Measurements from ENCODE around the gene CFAP251. TPM values are rescaled to one million over a fixed set of nuclear protein-coding genes. Genes with fewer than 3 reads are reported as not detected.

The CFAP251 gene
- total RNA-seq, 4 donors from 2014 or later: 0.34 to 2.9 (median 2.2) TPM

DNA sequence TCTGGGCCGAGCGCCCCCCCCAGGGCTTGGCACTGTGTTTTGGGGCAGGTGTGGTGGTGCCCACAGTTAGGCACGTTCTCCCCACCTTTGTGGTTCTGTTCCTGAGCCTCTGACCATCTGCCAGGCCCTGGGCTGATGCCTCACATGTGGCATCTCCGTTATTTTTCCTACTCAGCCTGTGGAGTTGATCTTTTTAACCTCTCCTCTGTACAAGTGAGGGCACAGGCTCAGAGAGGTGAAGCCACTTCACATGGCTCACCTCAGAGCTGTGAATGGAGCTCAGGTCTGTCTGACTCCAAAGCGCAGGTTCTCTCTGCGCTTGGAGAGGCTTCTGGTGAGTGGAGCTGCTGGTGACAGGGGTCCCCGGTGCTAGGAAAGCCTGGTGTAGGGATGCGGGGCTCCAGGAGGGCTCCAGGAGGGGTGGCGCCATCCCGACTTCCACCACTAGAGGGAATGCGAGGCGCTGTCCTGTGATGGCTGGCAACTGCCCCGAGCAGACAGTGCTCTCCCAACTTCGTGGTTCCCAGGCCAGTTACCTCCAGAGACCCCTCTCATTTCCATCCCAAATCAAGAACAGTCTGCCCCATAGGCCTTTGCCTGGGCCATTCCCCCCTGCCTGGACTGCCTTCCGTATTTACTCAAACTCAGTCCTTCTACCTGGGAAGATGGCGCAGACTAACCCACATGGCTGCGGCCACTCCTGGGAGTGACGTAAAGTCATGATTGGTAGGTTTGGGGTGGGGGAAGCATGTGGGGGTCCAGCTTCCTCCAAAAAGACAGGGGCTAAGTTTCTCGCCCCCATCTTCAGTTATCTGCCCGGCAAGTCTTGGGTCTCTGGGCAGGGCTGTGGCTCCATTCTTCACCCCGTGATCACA lies 113.2 kb downstream of the CFAP251 start:
- no peak overlapping the region for H3K27ac ChIP-seq
- intact Hi-C loops (cut with DNase I): no loop called here
- peaks cover 0 to 18% (median 0%) of the 10 kb centered on the region in 3 donors for H3K36me3 ChIP-seq
- WGBS, 2 donors: 54 to 91% methylated on average over 8 to 11 of the region's 21 CpGs
- H3K4me1 ChIP-seq: peaks cover 19 to 58% (median 19%) of the 10 kb centered on the region in 3 donors
- H3K9me3 ChIP-seq: no peaks in the 10 kb centered on the region
- no peak overlapping the region for H3K4me3 ChIP-seq
- TF ChIP-seq, protein P1, sequence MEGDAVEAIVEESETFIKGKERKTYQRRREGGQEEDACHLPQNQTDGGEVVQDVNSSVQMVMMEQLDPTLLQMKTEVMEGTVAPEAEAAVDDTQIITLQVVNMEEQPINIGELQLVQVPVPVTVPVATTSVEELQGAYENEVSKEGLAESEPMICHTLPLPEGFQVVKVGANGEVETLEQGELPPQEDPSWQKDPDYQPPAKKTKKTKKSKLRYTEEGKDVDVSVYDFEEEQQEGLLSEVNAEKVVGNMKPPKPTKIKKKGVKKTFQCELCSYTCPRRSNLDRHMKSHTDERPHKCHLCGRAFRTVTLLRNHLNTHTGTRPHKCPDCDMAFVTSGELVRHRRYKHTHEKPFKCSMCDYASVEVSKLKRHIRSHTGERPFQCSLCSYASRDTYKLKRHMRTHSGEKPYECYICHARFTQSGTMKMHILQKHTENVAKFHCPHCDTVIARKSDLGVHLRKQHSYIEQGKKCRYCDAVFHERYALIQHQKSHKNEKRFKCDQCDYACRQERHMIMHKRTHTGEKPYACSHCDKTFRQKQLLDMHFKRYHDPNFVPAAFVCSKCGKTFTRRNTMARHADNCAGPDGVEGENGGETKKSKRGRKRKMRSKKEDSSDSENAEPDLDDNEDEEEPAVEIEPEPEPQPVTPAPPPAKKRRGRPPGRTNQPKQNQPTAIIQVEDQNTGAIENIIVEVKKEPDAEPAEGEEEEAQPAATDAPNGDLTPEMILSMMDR (IDR thresholded peaks at IDR 0.05): peak; percentile 44 to 76 (median 62)
- TF ChIP-seq POLR2A (IDR thresholded peaks at IDR 0.05): no peak
- peaks cover 0 to 3% (median 0%) of the 10 kb centered on the region in 4 donors for H3K27me3 ChIP-seq
- DNase-seq: no peak

DNA sequence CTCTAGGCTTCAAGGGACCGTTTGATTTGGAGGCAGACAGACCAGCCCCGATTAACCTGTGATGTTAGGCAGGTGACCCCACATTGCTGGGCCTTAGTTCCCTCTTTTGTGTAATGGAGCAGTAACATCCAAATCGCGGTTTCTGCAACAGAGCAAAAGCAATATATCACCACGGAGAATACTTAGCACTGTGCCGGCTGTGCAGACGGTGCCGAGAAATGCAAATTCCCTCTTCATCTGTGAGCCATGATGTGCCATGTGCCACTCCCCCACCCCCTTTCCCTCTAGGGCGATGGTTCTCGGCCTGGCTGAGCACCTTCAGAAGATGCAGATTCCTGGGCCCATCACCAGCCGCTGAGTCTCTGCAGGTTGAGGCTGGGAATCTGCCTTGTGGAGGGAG lies 114.2 kb downstream of the CFAP251 start:
- H3K4me1 ChIP-seq: peaks cover 19 to 58% (median 19%) of the 10 kb centered on the region in 3 donors
- no peaks in the 10 kb centered on the region for H3K9me3 ChIP-seq
- no peak overlapping the region for H3K4me3 ChIP-seq
- peaks cover 0 to 28% (median 0%) of the 10 kb centered on the region in 3 donors for H3K36me3 ChIP-seq
- intact Hi-C loops (cut with DNase I): no loop called here
- WGBS, 2 donors: 84 to 88% methylated on average over 11 of the region's 11 CpGs
- no peak for DNase-seq
- H3K27ac ChIP-seq: no peak overlapping the region
- H3K27me3 ChIP-seq: peaks cover 0 to 3% (median 0%) of the 10 kb centered on the region in 4 donors
- TF ChIP-seq, protein P1 (IDR thresholded peaks at IDR 0.05): no peak
- no peak for TF ChIP-seq POLR2A (IDR thresholded peaks at IDR 0.05)

DNA sequence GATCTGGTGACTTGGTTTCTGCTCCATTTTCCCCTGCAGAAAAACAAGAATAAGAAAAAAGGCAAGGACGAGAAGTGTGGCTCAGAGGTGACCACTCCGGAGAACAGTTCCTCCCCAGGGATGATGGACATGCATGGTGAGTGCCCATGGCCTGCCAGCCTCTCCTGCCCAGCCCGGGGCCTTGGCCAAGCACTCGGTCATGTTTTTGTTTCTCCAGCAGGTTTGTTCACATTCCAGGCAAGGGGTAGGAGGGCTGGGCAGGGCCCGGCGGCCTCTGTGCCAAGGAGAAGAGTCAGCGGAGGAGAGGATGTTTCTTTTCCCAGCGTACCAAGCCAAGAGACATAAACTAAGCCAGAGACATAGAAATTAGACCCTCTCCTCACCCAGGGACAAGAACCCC lies 116.9 kb downstream of the CFAP251 start:
- H3K36me3 ChIP-seq: peaks cover 0 to 31% (median 0%) of the 10 kb centered on the region in 3 donors
- no peak overlapping the region for H3K4me3 ChIP-seq
- TF ChIP-seq, protein P1 (IDR thresholded peaks at IDR 0.05): no peak
- no peak for TF ChIP-seq POLR2A (IDR thresholded peaks at IDR 0.05)
- DNase-seq: no peak
- no peaks in the 10 kb centered on the region for H3K27me3 ChIP-seq
- intact Hi-C loops (cut with DNase I): no loop called here
- 50 to 69% methylated on average over 2 of the region's 8 CpGs for WGBS, 2 donors
- peaks cover 1 to 31% (median 16%) of the 10 kb centered on the region in 3 donors for H3K4me1 ChIP-seq
- no peaks in the 10 kb centered on the region for H3K9me3 ChIP-seq
- H3K27ac ChIP-seq: peak overlapping the region in 3 of 4 donors; percentile 48 to 53 (median 50)

DNA sequence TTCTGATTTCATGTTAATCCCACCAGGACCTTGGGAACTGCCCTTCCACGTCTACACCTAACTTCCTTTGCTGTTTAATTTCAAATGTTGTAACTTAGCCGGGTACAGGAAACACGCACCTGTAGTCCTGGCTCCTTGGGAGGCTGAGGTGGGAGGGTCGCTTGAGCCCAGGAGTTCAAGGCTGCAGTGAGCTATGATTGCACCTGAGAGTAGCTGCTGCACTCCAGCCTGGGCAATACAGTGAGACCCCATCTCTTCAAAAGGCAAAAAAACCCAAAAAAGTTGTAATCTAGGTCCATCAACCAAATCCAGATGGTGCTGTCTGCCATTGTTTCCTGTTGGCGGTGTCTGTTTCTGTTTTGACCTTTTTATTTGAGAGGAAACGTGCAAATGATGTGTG lies 117.8 kb downstream of the CFAP251 start:
- peaks cover 0 to 23% (median 11%) of the 10 kb centered on the region in 3 donors for H3K4me1 ChIP-seq
- H3K27me3 ChIP-seq: no peaks in the 10 kb centered on the region
- no peak overlapping the region for H3K4me3 ChIP-seq
- DNase-seq: no peak
- intact Hi-C loops (cut with DNase I): no loop called here
- no peaks in the 10 kb centered on the region for H3K9me3 ChIP-seq
- 78 to 90% methylated on average over 3 to 6 of the region's 6 CpGs for WGBS, 2 donors
- TF ChIP-seq, protein P1 (IDR thresholded peaks at IDR 0.05): no peak
- no peak for TF ChIP-seq POLR2A (IDR thresholded peaks at IDR 0.05)
- peaks cover 0 to 40% (median 0%) of the 10 kb centered on the region in 3 donors for H3K36me3 ChIP-seq
- no peak overlapping the region for H3K27ac ChIP-seq

Data from esophagus squamous epithelium (tissue), 5 donors.